DOHH2 (cell line): ENCODE results near the gene AMBRA1.
A peak's percentile ranks its signal among the peaks of the same experiment; 100 is the strongest.

Experiments used
- H3F3A ChIP-seq: fragments of 200-600 bp; sonication (generic), shearing (Covaris generic); 2 replicates; pipeline ENCODE4 v1.6.0; 2016; ENCODE audit warnings: antibody characterized with exemption, mild to moderate bottlenecking; ENCODE audit not compliant: control insufficient read depth, insufficient read depth
- H3K27ac ChIP-seq: fragments of 200-600 bp; sonication (generic); 2 replicates; pipeline ENCODE4 v1.5.1; 2014; ENCODE audit warnings: low read depth, mild to moderate bottlenecking, low read length, moderate library complexity
- H3K27me3 ChIP-seq: fragments of 200-600 bp; sonication (generic); 2 replicates; pipeline ENCODE4 v1.6.1; 2014; ENCODE audit warnings: mild to moderate bottlenecking, low read length, mixed read lengths; ENCODE audit not compliant: control insufficient read depth
- H3K36me3 ChIP-seq: fragments of 200-600 bp; sonication (generic); 2 replicates; pipeline ENCODE4 v1.6.1; 2014; ENCODE audit warnings: mild to moderate bottlenecking, low read length, moderate library complexity, mixed read lengths; ENCODE audit not compliant: control insufficient read depth
- H3K4me1 ChIP-seq: fragments of 200-600 bp; sonication (generic); 2 replicates; pipeline ENCODE4 v1.6.1; 2014; ENCODE audit warnings: mild to moderate bottlenecking, low read length, mixed read lengths; ENCODE audit not compliant: control insufficient read depth
- H3K4me2 ChIP-seq: fragments of 200-600 bp; sonication (generic); 2 replicates; pipeline ENCODE4 v1.6.0; 2014; ENCODE audit warnings: mild to moderate bottlenecking, low read length, moderate library complexity
- H3K4me3 ChIP-seq: fragments of 200-600 bp; sonication (generic); 2 replicates; pipeline ENCODE4 v1.5.1; 2014; ENCODE audit warnings: mild to moderate bottlenecking, low read length, mixed read lengths
- H3K79me2 ChIP-seq: fragments of 200-600 bp; sonication (generic); 2 replicates; pipeline ENCODE4 v1.6.1; 2014; ENCODE audit warnings: mild to moderate bottlenecking, low read length, mixed read lengths; ENCODE audit not compliant: control insufficient read depth
- H3K9me2 ChIP-seq: fragments of 200-600 bp; sonication (generic); replicated peaks from 2 replicates; pipeline ENCODE4 v1.6.1; 2014; ENCODE audit warnings: mild to moderate bottlenecking, low read length, mixed read lengths; ENCODE audit not compliant: control insufficient read depth
- H3K9me3 ChIP-seq: fragments of 200-600 bp; sonication (generic); 2 replicates; pipeline ENCODE4 v1.6.1; 2014; ENCODE audit warnings: antibody characterized with exemption, low read length, mixed read lengths; ENCODE audit not compliant: control insufficient read depth, insufficient read depth
- H4K20me1 ChIP-seq: fragments of 200-600 bp; sonication (generic); 2 replicates; pipeline ENCODE4 v1.6.0; 2014; ENCODE audit warnings: low read depth, mild to moderate bottlenecking, antibody characterized with exemption, low read length, moderate library complexity; ENCODE audit not compliant: control insufficient read depth, insufficient read depth
- CTCF ChIP-seq: fragments of 200-600 bp; sonication (generic); IDR thresholded peaks from one replicate; pipeline ENCODE4 v1.5.1; 2014; ENCODE audit warnings: antibody characterized with exemption, mild to moderate bottlenecking, low read depth, low read length; ENCODE audit not compliant: poor library complexity, severe bottlenecking
- EZH2phosphoT487 ChIP-seq: fragments of 200-600 bp; sonication (generic); IDR thresholded peaks from 2 replicates; pipeline ENCODE4 v1.6.1; 2017; ENCODE audit warnings: borderline replicate concordance, mild to moderate bottlenecking, antibody characterized with exemption, low read length, moderate library complexity, mixed read lengths

The AMBRA1 gene

GRCh38 chr11:46347637-46348311 lies 246.0 kb downstream of the AMBRA1 start:
- H3K4me1 ChIP-seq: peaks cover 46% of the 10 kb centered on the region
- H3K27ac ChIP-seq: no peak overlapping the region
- peaks cover 14% of the 10 kb centered on the region for H4K20me1 ChIP-seq
- H3K4me2 ChIP-seq: peak overlapping the region; percentile 93
- H3K9me3 ChIP-seq: no peaks in the 10 kb centered on the region
- TF ChIP-seq EZH2phosphoT487: no peak
- no peak for TF ChIP-seq CTCF
- peaks cover 50% of the 10 kb centered on the region for H3K79me2 ChIP-seq
- peak overlapping the region; percentile 89 for H3K4me3 ChIP-seq
- H3K36me3 ChIP-seq: no peaks in the 10 kb centered on the region; the same call in 1 of the 2 replicates
- peaks cover 7% of the 10 kb centered on the region; the same call in 1 of the 2 replicates for H3F3A ChIP-seq
- H3K27me3 ChIP-seq: peaks cover 39% of the 10 kb centered on the region
- no peaks in the 10 kb centered on the region for H3K9me2 ChIP-seq

- TF ChIP-seq EZH2phosphoT487 (no peak), CTCF (peak; percentile 45)
- H3F3A ChIP-seq: peaks cover 7% of the 10 kb centered on the region; the same call in 1 of the 2 replicates
- no peak within 1 kb of the TSS for H3K27ac ChIP-seq
- H3K79me2 ChIP-seq: peaks cover 43% of the 10 kb centered on the region
- H3K4me2 ChIP-seq: peak within 1 kb of the TSS; percentile 93
- H3K4me3 ChIP-seq: peak within 1 kb of the TSS; percentile 89
- no peaks in the 10 kb centered on the region for H3K9me3 ChIP-seq
- no peaks in the 10 kb centered on the region; the same call in 1 of the 2 replicates for H3K36me3 ChIP-seq
- H4K20me1 ChIP-seq: peaks cover 11% of the 10 kb centered on the region
- H3K27me3 ChIP-seq: peaks cover 43% of the 10 kb centered on the region
- H3K4me1 ChIP-seq: peaks cover 51% of the 10 kb centered on the region
- H3K9me2 ChIP-seq: no peaks in the 10 kb centered on the region
These were observed 246.8 kb downstream of the AMBRA1 start, which contains the start of gene DGKZ for GRCh38 chr11:46346886-46347636. Gene DGKZ (plus strand): TSS chr11:46347463. CDS start chr11:46347660, 197 bp downstream.
